HG02884 (cell line): Measurements from ENCODE around the gene CRPPA.

Experiments used
- ATAC-seq: cut with Tn5 transposase; IDR thresholded peaks from one replicate; pipeline ENCODE4 v1.9.1; 2021; ENCODE audit warnings: mild to moderate bottlenecking, moderate library complexity; ENCODE audit not compliant: unreplicated experiment

The CRPPA gene

DNA sequence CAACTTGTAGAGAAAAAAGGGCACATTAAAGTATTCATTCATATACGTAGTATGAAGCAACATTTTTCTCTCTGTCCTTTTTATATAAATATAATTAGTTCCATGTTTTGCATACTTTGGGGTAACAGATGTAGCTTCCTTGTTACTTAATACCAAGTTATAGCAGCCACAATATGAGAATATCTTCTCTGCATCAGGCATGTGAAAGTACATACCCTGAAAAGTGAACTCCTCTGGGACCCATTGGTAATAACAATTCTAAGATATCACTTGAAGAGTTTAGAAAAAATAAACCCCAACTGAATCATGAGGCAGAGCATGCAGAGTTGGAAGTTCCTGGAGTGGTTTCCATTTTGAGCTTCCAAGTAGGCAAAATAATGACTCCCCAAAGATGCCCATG, 2.4 kb upstream of the CRPPA start:
- no peak for ATAC-seq

GRCh38 chr7:16422917-16423316, 1.6 kb upstream of the CRPPA start:
- no peak for ATAC-seq

DNA sequence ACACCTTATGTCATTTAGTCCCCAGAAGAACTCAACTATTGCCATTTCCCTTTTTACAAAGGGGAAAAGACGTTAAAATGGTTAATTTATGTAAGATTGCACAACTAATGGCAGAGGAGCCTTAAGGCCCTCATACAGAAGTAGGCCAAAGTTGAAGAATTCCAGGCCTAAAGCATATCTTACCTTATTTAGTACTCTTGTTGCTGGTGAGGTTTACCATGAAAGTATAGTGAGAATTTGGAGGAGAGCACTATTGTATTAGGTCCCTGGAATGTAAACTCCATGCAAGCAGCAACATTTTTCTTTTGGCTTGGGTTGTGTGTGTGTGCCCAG, 731 bp upstream of the CRPPA start:
- no peak for ATAC-seq

DNA sequence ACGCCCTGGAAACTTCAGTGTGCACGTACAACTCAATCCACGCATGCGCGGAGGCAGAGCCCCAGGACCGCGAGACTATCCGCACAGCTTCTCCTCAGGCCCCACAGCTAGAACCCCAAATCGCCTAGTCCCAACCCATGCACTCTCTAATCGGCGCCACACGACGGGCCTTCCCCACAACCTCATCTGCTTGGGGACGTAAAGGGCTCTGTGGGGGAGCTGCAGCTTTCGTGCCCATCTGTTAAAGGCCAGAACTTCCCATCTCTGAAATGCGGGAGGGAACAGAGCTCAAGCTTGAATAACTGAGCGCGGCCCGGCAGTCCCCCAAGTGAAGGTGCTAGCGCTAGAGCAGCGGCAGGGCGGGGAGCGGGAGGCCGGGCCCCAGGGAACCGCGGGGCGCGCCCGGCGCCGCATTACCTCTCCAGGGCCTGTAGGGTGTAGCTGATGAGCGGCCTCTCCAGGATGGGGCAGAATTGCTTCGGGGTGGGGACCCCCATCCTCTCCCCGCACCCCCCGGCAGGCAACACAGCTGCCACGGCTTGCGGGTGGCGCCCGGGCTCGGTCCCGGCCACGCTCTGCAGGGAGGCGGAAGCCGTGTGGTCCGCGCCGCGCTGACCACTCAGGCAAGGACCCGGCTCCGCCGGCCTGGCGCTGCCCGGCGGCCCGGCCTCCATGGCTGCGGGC, 547 bp downstream of the CRPPA start:
- peak; percentile 68 for ATAC-seq

DNA sequence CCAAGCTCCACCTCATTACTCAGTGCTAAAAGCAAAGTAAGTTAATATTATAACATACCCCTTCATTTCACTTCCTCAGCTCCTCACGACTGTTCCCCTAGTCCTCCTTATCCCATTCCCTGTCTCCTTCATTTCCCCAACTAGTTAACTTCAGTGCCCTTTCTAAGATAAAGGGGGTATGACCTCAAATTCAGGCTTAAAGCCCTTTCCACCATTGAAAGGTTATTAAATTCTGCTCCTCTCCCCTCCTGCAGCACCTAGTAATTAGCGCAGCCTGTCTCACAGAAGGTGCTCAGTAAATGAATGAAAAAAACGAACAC, 1.0 kb downstream of the CRPPA start:
- no peak for ATAC-seq

DNA sequence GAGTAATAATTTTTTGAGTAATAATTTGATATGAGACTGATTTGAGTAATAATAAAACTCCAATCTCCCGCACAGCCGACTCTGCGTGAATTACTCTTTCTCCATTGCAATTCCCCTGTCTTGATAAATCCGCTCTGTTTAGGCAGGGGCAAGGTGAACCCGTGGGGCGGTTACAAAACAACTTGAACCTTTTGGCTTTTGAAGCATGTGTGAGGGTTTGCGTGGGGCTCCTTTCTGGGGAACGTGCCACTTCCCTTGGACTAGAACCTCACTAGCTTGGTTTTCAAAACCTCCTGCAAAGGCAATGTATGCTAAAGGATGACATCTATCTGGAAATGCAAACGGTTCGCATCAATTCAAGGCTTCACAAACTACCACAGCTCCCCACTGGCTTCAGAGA, 1.5 kb downstream of the CRPPA start:
- ATAC-seq = no peak

DNA sequence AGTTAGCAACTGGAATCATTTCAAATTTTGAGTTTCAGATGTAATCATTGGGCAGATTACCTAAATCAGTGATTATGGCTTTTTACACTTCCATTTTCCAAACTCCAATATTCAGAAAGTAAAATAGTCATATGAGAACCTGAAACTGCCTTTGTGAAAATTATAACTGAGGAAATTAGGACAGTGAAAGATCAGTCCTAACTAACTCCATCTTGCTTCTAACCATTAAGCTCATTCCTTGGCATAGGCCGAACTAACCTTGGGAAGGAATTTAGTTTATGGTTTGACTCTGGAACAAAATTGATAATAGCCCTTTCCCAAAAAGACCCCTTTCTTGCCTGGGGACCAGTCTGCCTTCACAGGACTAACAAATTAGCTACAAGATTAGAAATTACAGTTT, 2.2 kb downstream of the CRPPA start:
- no peak for ATAC-seq

GRCh38 chr7:16417906-16418305, 3.4 kb downstream of the CRPPA start:
- no peak for ATAC-seq

DNA sequence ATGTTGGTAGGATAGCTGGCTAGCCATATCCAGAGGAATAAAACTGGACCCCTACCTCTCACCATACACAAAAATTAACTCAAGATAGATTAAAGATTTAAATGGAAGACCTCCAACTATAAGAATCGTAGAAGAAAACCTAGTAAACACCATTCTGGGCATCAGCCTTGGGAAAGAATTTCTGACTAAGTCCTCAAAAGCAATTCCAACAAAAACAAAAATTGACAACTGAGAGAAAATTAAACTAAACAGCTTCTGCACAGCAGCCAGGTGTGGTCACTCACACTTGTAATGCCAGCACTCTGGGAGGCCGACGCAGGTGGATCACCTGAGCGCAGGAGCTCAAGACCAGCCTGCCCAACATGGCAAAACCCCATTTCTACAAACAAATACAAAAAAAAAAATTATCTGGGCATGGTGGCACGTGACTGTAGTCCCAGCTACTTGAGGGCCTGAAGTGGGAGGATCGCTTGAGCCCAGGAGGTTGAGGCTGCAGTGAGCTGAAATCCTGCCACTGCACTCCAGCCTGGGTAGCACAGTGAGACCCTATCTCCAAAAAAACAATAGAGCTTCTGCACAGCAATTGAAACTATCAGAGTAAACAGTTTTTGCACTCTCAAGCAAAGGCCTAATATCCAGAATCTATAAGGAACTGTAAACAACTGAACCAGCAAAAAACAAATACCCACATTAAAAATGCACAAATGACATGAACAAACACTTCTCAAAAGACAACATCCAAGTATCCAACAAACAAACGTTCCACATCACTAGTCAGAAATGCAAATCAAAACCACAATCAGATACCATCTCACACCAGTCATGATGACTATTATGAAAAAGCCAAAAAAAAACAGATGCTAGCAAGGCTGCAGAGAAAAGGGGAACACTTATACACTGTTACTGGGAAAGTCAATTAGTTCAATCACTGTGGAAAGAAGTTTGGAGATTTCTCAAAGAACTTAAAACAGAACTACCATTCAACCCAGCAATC, 4.8 kb downstream of the CRPPA start:
- ATAC-seq = no peak

- no peak for ATAC-seq
These were observed 8.8 kb downstream of the CRPPA start for GRCh38 chr7:16412274-16413254.

GRCh38 chr7:16411391-16411790, 9.9 kb downstream of the CRPPA start:
- no peak for ATAC-seq

DNA sequence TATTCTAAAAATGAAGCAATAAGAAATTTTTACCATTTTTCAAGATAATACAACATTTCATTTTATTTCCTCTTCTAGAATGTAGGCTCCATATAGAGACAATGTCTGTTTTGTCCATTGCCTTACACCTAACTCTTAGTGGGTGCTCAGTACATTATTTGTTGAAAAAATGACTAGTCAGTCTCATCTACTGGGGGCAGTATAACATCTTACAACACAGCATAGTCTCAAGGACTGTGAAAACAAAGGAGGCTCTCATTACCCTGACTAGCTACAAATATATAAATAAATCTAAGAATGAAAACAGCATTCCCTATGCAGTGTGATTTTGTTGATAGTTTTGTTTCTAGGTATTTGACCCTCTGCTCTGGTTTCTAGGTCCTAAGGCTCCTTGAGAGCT, 11.6 kb downstream of the CRPPA start:
- ATAC-seq = no peak

GRCh38 chr7:16404636-16405035, 16.7 kb downstream of the CRPPA start:
- no peak for ATAC-seq

DNA sequence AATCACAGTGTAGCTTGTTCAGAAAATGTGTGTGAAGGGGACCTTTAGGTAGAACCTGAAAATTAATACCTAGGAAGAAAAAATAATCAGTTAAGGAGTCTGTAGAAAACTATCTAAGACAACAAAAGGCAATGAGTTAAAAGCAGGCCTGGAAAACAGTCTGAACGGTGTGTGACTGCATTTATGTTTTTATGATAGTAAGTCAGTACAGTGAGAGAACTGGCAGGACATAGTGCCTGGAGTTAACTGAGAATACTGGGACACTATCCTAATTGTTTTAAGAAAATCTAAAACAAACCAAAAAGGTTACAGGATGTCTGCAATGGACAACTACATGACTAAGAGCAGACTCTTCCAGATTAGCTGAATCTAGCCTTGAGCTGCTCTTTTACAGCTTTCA, 17.9 kb downstream of the CRPPA start:
- ATAC-seq = no peak

- no peak for ATAC-seq
These were observed 18.4 kb downstream of the CRPPA start for GRCh38 chr7:16402940-16403339.

GRCh38 chr7:16402091-16402490, 19.2 kb downstream of the CRPPA start:
- no peak for ATAC-seq

DNA sequence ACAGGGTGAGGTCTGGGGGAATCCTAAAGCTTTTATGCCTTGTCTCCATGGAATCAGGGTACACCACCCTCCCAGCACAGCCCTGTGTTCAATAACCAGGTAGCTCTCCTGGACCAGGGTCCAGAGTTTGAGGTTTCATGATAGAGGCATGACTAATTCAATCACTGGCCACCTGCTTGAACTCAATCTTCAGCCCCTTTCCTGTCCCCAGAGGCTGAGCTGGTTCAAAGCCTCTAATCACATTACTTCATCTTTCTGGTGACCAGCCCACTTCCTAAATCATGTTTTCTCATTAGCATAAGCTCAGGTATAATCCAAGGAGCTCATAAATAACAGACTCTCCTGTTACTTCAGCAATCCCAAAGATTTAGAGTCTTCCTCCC, 20.5 kb downstream of the CRPPA start:
- no peak for ATAC-seq

- ATAC-seq = no peak
These were observed 21.1 kb downstream of the CRPPA start for GRCh38 chr7:16399916-16400892.

- ATAC-seq = no peak
These were observed 22.0 kb downstream of the CRPPA start for GRCh38 chr7:16399265-16399831.
